Karpas-422 (cell line): ENCODE results near the gene ACTR3. TPM values are rescaled to one million over a fixed set of nuclear protein-coding genes. Genes with fewer than 3 reads are reported as not detected.

Experiments used
- DNase-seq: peaks from one replicate; pipeline ENCODE4 v3.0.0-alpha.2; 2015
- H2AFZ ChIP-seq: fragments of 200-600 bp; sonication (generic); 2 replicates; pipeline ENCODE4 v1.6.1; 2014; ENCODE audit warnings: antibody characterized with exemption, low read length, mixed read lengths
- H3K27ac ChIP-seq: fragments of 200-600 bp; sonication (generic); 2 replicates; pipeline ENCODE4 v1.5.1; 2014; ENCODE audit warnings: mild to moderate bottlenecking, low read length, moderate library complexity
- H3K27me3 ChIP-seq: fragments of 200-600 bp; sonication (generic); 2 replicates; pipeline ENCODE4 v1.6.1; 2014; ENCODE audit warnings: low read length, mixed read lengths
- H3K36me3 ChIP-seq: fragments of 200-600 bp; sonication (generic); 2 replicates; pipeline ENCODE4 v1.6.1; 2014; ENCODE audit warnings: low read length, mixed read lengths; ENCODE audit not compliant: insufficient read depth
- H3K4me1 ChIP-seq: fragments of 200-600 bp; sonication (generic); 2 replicates; pipeline ENCODE4 v1.6.1; 2014; ENCODE audit warnings: mild to moderate bottlenecking, low read length, mixed read lengths
- H3K4me2 ChIP-seq: fragments of 200-600 bp; sonication (generic); 2 replicates; pipeline ENCODE4 v1.6.1; 2014; ENCODE audit warnings: low read length, low read depth, mild to moderate bottlenecking; ENCODE audit not compliant: poor library complexity, severe bottlenecking
- H3K4me3 ChIP-seq: fragments of 200-600 bp; sonication (generic); 2 replicates; pipeline ENCODE4 v1.5.1; 2014; ENCODE audit warnings: mild to moderate bottlenecking, antibody characterized with exemption, low read length, mixed read lengths
- H3K79me2 ChIP-seq: fragments of 200-600 bp; sonication (generic); 2 replicates; pipeline ENCODE4 v1.6.1; 2014; ENCODE audit warnings: mild to moderate bottlenecking, low read length, mixed read lengths
- H3K9ac ChIP-seq: fragments of 200-600 bp; sonication (generic); 2 replicates; pipeline ENCODE4 v1.6.0; 2014; ENCODE audit warnings: low read length
- H3K9me2 ChIP-seq: fragments of 200-600 bp; sonication (generic), shearing (Covaris generic); replicated peaks from 2 replicates; pipeline ENCODE4 v1.6.0; 2014; ENCODE audit warnings: mild to moderate bottlenecking, low read length, moderate library complexity; ENCODE audit not compliant: insufficient read depth
- H3K9me3 ChIP-seq: fragments of 300-700, 200-600 bp; sonication (generic); 2 replicates; pipeline ENCODE4 v1.6.1; 2014; ENCODE audit warnings: low read length, mixed read lengths
- H4K20me1 ChIP-seq: fragments of 200-600 bp; sonication (generic); 2 replicates; pipeline ENCODE4 v1.6.1; 2014; ENCODE audit warnings: mild to moderate bottlenecking, antibody characterized with exemption, low read length, low read depth; ENCODE audit not compliant: insufficient read depth
- small RNA-seq: library from RNA; depleted of rRNA; stranded (forward); fragments of <200 nt; gene quantifications from one replicate; pipeline ENCODE3, GENCODE V24; 2014
- total RNA-seq: library from RNA; depleted of rRNA; stranded (reverse); fragments of >200 nt; shearing (Covaris generic); gene quantifications from 2 replicates; pipeline ENCODE4 v1.2.3, GENCODE V29; 2014; ENCODE audit warnings: low replicate concordance; rRNA removed

ACTR3 gene
- total RNA-seq, 1 experiment from 2014 or later, result 259 TPM

GRCh38 chr2:114010001-114010400 lies 120.1 kb downstream of the ACTR3 start:
- Histone ChIP-seq H3K9me3 (no peaks in the 10 kb centered on the region), H3K9me2 (no peaks in the 10 kb centered on the region), H3K36me3 (no peaks in the 10 kb centered on the region), H3K27ac (no peak overlapping the region), H3K9ac (no peak overlapping the region), H3K4me1 (no peaks in the 10 kb centered on the region), H3K27me3 (no peaks in the 10 kb centered on the region), H3K79me2 (no peaks in the 10 kb centered on the region), H2AFZ (no peak overlapping the region), H3K4me2 (no peak overlapping the region), H4K20me1 (no peaks in the 10 kb centered on the region), H3K4me3 (no peak overlapping the region)
- no peak for DNase-seq

- Histone ChIP-seq H3K79me2 (no peaks in the 10 kb centered on the region), H3K27me3 (no peaks in the 10 kb centered on the region), H3K9ac (no peak overlapping the region), H3K4me2 (no peak overlapping the region), H3K27ac (no peak overlapping the region), H2AFZ (no peak overlapping the region), H3K36me3 (no peaks in the 10 kb centered on the region), H3K4me3 (no peak overlapping the region), H3K9me3 (no peaks in the 10 kb centered on the region), H4K20me1 (no peaks in the 10 kb centered on the region), H3K9me2 (no peaks in the 10 kb centered on the region), H3K4me1 (no peaks in the 10 kb centered on the region)
- DNase-seq, result no peak
Measured at GRCh38 chr2:114011713-114012112, 121.8 kb downstream of the ACTR3 start.

Small RNA genes within 50 kb of the gene (small RNA-seq; reads per million reads assigned to genes)
- gene RF00012, result not detected

Other genes with a start within 250 kb of the ACTR3 start
- 66.0 and 160 TPM in 2 replicates for gene SLC35F5, start 133.4 kb upstream of the ACTR3 start, total RNA-seq